Panc1 (cell line): Measurements from ENCODE around the gene TNFAIP8L3. TPM values are rescaled to one million over a fixed set of nuclear protein-coding genes. Genes with fewer than 3 reads are reported as not detected.

Experiments used
- ATAC-seq: fragments of 200-7000 bp; cut with Tn5 transposase; 2 replicates; pipeline ENCODE4 v1.9.1; 2020; ENCODE audit warnings: mild to moderate bottlenecking, moderate library complexity
- BruUV-seq: library from RNA; stranded (reverse); fragments of 400-500 nt; replicated peaks from 2 replicates; lab custom pipeline; 2021; lab: Mats Ljungman, UMichigan
- CTCF ChIA-PET: fragments of 300-600 bp; sonication (Branson Sonifier 250); formaldehyde crosslinking; loops from one replicate; lab custom pipeline; 2022; ENCODE audit warnings: antibody characterized with exemption; lab: Charles Lee
- POLR2A ChIA-PET: fragments of 300-600 bp; sonication (Branson Sonifier 250); formaldehyde crosslinking; loops from one replicate; lab custom pipeline; 2022; ENCODE audit warnings: antibody characterized with exemption; lab: Charles Lee
- DNase-seq: peaks from one replicate; pipeline ENCODE4 v3.0.0-alpha.2; 2010; ENCODE audit warnings: low read depth, low spot score
- H3K27ac ChIP-seq: 2 replicates; pipeline ENCODE4 v1.5.1; 2011; ENCODE audit warnings: mild to moderate bottlenecking, low read length, inconsistent platforms
- H3K27me3 ChIP-seq: fragments of 200-500 bp; sonication (Bioruptor generic); 2 replicates; pipeline ENCODE4 v1.6.0; 2014; ENCODE audit warnings: low read length, inconsistent platforms; ENCODE audit not compliant: control insufficient read depth, insufficient read depth
- H3K36me3 ChIP-seq: fragments of 200-500 bp; sonication (Bioruptor generic); 2 replicates; pipeline ENCODE4 v1.5.1; 2014; ENCODE audit warnings: inconsistent platforms, mild to moderate bottlenecking, low read length, moderate library complexity; ENCODE audit not compliant: control insufficient read depth, insufficient read depth
- H3K4me1 ChIP-seq: 2 replicates; pipeline ENCODE4 v1.5.1; 2011; ENCODE audit warnings: inconsistent platforms, mild to moderate bottlenecking, low read length, moderate library complexity; ENCODE audit not compliant: control insufficient read depth, insufficient read depth
- H3K4me3 ChIP-seq, 2 experiments: 2 replicates each; pipeline ENCODE4 v1.5.1; 2011 to 2012; ENCODE audit warnings: low read depth in 2 of 2, low read length in 2 of 2, mild to moderate bottlenecking in 2 of 2, inconsistent platforms in 1 of 2, moderate library complexity in 1 of 2
- H3K9me3 ChIP-seq: fragments of 200-500 bp; sonication (Bioruptor generic); 2 replicates; pipeline ENCODE4 v1.5.1; 2014; ENCODE audit warnings: low read depth, mild to moderate bottlenecking, inconsistent platforms, low read length, moderate library complexity; ENCODE audit not compliant: control insufficient read depth, insufficient read depth
- CTCF ChIP-seq: fragments of 450-650 bp; IDR thresholded peaks from 2 replicates; pipeline ENCODE4 v1.5.1; 2017; ENCODE audit warnings: mild to moderate bottlenecking
- POLR2AphosphoS5 ChIP-seq: IDR thresholded peaks from 2 replicates; pipeline ENCODE4 v1.6.1; 2012; ENCODE audit warnings: mild to moderate bottlenecking, low read depth, low read length, moderate library complexity
- REST ChIP-seq, 2 experiments: IDR thresholded peaks; 2 replicates each; pipeline ENCODE4 v1.6.1; 2011 to 2012; ENCODE audit warnings: low read depth in 2 of 2, control low read depth in 1 of 2, low read length in 1 of 2, mild to moderate bottlenecking in 1 of 2, moderate library complexity in 1 of 2; ENCODE audit not compliant: insufficient read depth in 1 of 2
- SIN3A ChIP-seq: IDR thresholded peaks from 2 replicates; pipeline ENCODE4 v1.6.1; 2012; ENCODE audit warnings: low read depth, mild to moderate bottlenecking, low read length, moderate library complexity, borderline replicate concordance; ENCODE audit not compliant: insufficient read depth
- TCF7L2 ChIP-seq: IDR thresholded peaks from 2 replicates; pipeline ENCODE4 v1.6.1; 2011; ENCODE audit warnings: mild to moderate bottlenecking, low read depth, low read length, inconsistent platforms
- in situ Hi-C: cut with HindIII; loops from 2 replicates; pipeline ENCODE4 v1.10.0; 2016; ENCODE audit warnings: low sequenced_read_pairs, low pct_unique_long_range_greater_than_20kb
- intact Hi-C: fragments of 100-400 bp; cut with micrococcal nuclease; formaldehyde crosslinking; loops from one replicate; pipeline ENCODE4 v1.10.0; 2022; ENCODE audit not compliant: unreplicated experiment
- total RNA-seq: library from RNA; stranded (reverse); gene quantifications from one replicate; pipeline ENCODE4 v1.2.1, GENCODE V29; 2021; ENCODE audit not compliant: unreplicated experiment

TNFAIP8L3 gene
- total RNA-seq, 1 experiment from 2014 or later = 1.0 TPM

- Histone ChIP-seq H3K4me1 (no peaks in the 10 kb centered on the region), H3K36me3 (no peaks in the 10 kb centered on the region), H3K27me3 (no peaks in the 10 kb centered on the region), H3K27ac (no peak overlapping the region), H3K9me3 (no peaks in the 10 kb centered on the region), H3K4me3 (no peak overlapping the region)
- CTCF ChIA-PET = no interaction called here
- BruUV-seq = no TSS peak
- no peak for ATAC-seq
- in situ Hi-C loops = no loop called here
- intact Hi-C loops = no loop called here
- TF ChIP-seq POLR2AphosphoS5 (no peak), SIN3A (no peak), REST (IDR thresholded peaks at IDR 0.05; ENCODE audit: insufficient read depth in 1 of 2, low read depth in 2 of 2, low read length in 1 of 2) (no peak), TCF7L2 (no peak), CTCF (no peak)
- POLR2A ChIA-PET = no interaction called here
- DNase-seq = no peak
Measured at GRCh38 chr15:51139091-51139490, 44.4 kb upstream of the TNFAIP8L3 start.

GRCh38 chr15:51137880-51138430 is 43.2 kb upstream of the TNFAIP8L3 start:
- ChIA-PET CTCF (no interaction called here), POLR2A (no interaction called here)
- Histone ChIP-seq H3K27me3 (no peaks in the 10 kb centered on the region), H3K27ac (no peak overlapping the region), H3K9me3 (no peaks in the 10 kb centered on the region), H3K36me3 (no peaks in the 10 kb centered on the region), H3K4me3 (no peak overlapping the region), H3K4me1 (no peaks in the 10 kb centered on the region)
- BruUV-seq = no TSS peak
- DNase-seq (no peak), ATAC-seq (no peak)
- intact Hi-C loops (no loop called here), in situ Hi-C loops (no loop called here)
- TF ChIP-seq POLR2AphosphoS5 (no peak), REST (IDR thresholded peaks at IDR 0.05; ENCODE audit: insufficient read depth in 1 of 2, low read depth in 2 of 2, low read length in 1 of 2) (no peak), CTCF (no peak)
